H9 (cell line): ENCODE results near the gene GALNT16. TPM values are rescaled to one million over a fixed set of nuclear protein-coding genes. Genes with fewer than 3 reads are reported as not detected.

Experiments
- DNase-seq: peaks from one replicate; pipeline ENCODE4 v3.0.0-alpha.2; 2017
- H2AFZ ChIP-seq: one replicate; pipeline ENCODE4 v1.6.1; 2013; ENCODE audit warnings: mild to moderate bottlenecking, low read length, control low read depth, moderate library complexity
- H2AK5ac ChIP-seq: 2 replicates; pipeline ENCODE4 v1.6.1; 2013; ENCODE audit warnings: low read length, control low read depth, mixed read lengths; ENCODE audit not compliant: insufficient read length
- H2BK120ac ChIP-seq: one replicate; pipeline ENCODE4 v1.6.1; 2013; ENCODE audit warnings: low read depth, mild to moderate bottlenecking, low read length, control low read depth, inconsistent platforms; ENCODE audit not compliant: poor library complexity, severe bottlenecking
- H2BK12ac ChIP-seq: 2 replicates; pipeline ENCODE4 v1.6.1; 2013; ENCODE audit warnings: low read length, control low read depth, mixed read lengths, low read depth; ENCODE audit not compliant: insufficient read length
- H2BK15ac ChIP-seq: 2 replicates; pipeline ENCODE4 v1.6.1; 2013; ENCODE audit warnings: low read depth, low read length, control low read depth
- H2BK20ac ChIP-seq: one replicate; pipeline ENCODE4 v1.6.1; 2013; ENCODE audit warnings: low read depth, mild to moderate bottlenecking, low read length, control low read depth, inconsistent platforms; ENCODE audit not compliant: poor library complexity, severe bottlenecking
- H2BK5ac ChIP-seq: 2 replicates; pipeline ENCODE4 v1.6.1; 2013; ENCODE audit warnings: low read length, control low read depth, mixed read lengths; ENCODE audit not compliant: insufficient read length
- H3K14ac ChIP-seq: 2 replicates; pipeline ENCODE4 v1.6.1; 2013; ENCODE audit warnings: low read length, control low read depth; ENCODE audit not compliant: insufficient read depth
- H3K18ac ChIP-seq: 2 replicates; pipeline ENCODE4 v1.6.1; 2013; ENCODE audit warnings: low read depth, mild to moderate bottlenecking, mixed read lengths, low read length, control low read depth; ENCODE audit not compliant: insufficient read length
- H3K23ac ChIP-seq: 2 replicates; pipeline ENCODE4 v1.6.1; 2013; ENCODE audit warnings: low read length, control low read depth, mixed read lengths, low read depth; ENCODE audit not compliant: insufficient read length
- H3K23me2 ChIP-seq: 2 replicates; pipeline ENCODE4 v1.6.1; 2013; ENCODE audit warnings: low read depth, mild to moderate bottlenecking, mixed read lengths, low read length, control low read depth; ENCODE audit not compliant: insufficient read length, poor library complexity, severe bottlenecking
- H3K27ac ChIP-seq: 2 replicates; pipeline ENCODE4 v1.5.1; 2013; ENCODE audit warnings: low read length, control low read depth, mixed read lengths, low read depth; ENCODE audit not compliant: insufficient read length
- H3K27me3 ChIP-seq: 2 replicates; pipeline ENCODE4 v1.6.1; 2013; ENCODE audit warnings: low read length, control low read depth, inconsistent platforms; ENCODE audit not compliant: insufficient read depth
- H3K4ac ChIP-seq: 2 replicates; pipeline ENCODE4 v1.6.1; 2013; ENCODE audit warnings: low read depth, mild to moderate bottlenecking, control low read depth, inconsistent platforms, low read length, moderate library complexity
- H3K4me1 ChIP-seq: 2 replicates; pipeline ENCODE4 v1.6.1; 2013; ENCODE audit warnings: low read length, control low read depth, inconsistent platforms; ENCODE audit not compliant: insufficient read depth
- H3K4me2 ChIP-seq: 2 replicates; pipeline ENCODE4 v1.6.1; 2013; ENCODE audit warnings: low read length, control low read depth, mixed read lengths; ENCODE audit not compliant: insufficient read length, insufficient read depth
- H3K56ac ChIP-seq: 2 replicates; pipeline ENCODE4 v1.6.1; 2013; ENCODE audit warnings: low read depth, mild to moderate bottlenecking, mixed read lengths, low read length, control low read depth; ENCODE audit not compliant: insufficient read length
- H3K79me1 ChIP-seq: 2 replicates; pipeline ENCODE4 v1.6.1; 2013; ENCODE audit warnings: low read depth, mild to moderate bottlenecking, moderate library complexity, low read length, control low read depth, inconsistent platforms; ENCODE audit not compliant: insufficient read depth, poor library complexity, severe bottlenecking
- H3K79me2 ChIP-seq: 2 replicates; pipeline ENCODE4 v1.6.1; 2013; ENCODE audit warnings: low read length, control low read depth, inconsistent platforms; ENCODE audit not compliant: insufficient read depth
- H3K9ac ChIP-seq: 2 replicates; pipeline ENCODE4 v1.6.1; 2013; ENCODE audit warnings: low read length, control low read depth, mixed read lengths; ENCODE audit not compliant: insufficient read length; ENCODE audit errors: extremely low read depth
- H3K9me3 ChIP-seq: one replicate; pipeline ENCODE4 v1.6.1; 2013; ENCODE audit warnings: low read depth, low read length, inconsistent platforms; ENCODE audit not compliant: control insufficient read depth
- H3T11ph ChIP-seq: one replicate; pipeline ENCODE4 v1.6.1; 2013; ENCODE audit warnings: mild to moderate bottlenecking, low read length, control low read depth, inconsistent platforms
- H4K20me1 ChIP-seq: one replicate; pipeline ENCODE4 v1.6.1; 2013; ENCODE audit not compliant: control insufficient read depth, insufficient read length, insufficient read depth
- H4K5ac ChIP-seq: 2 replicates; pipeline ENCODE4 v1.6.1; 2013; ENCODE audit warnings: low read depth, mild to moderate bottlenecking, mixed read lengths, low read length, control low read depth; ENCODE audit not compliant: insufficient read length
- H4K8ac ChIP-seq: replicated peaks from 2 replicates; pipeline ENCODE4 v1.6.1; 2013; ENCODE audit warnings: low read length, control low read depth, mixed read lengths, low read depth; ENCODE audit not compliant: insufficient read length
- H4K91ac ChIP-seq: 2 replicates; pipeline ENCODE4 v1.6.1; 2013; ENCODE audit warnings: low read depth, mild to moderate bottlenecking, moderate library complexity, mixed read lengths, low read length, control low read depth; ENCODE audit not compliant: insufficient read length
- H3K27ac Mint-ChIP-seq, 3 experiments: 2 replicates in 2 of 3; 3 replicates in 1 of 3; pipeline ENCODE4 v1.8.0; 2020 to 2021; ENCODE audit warnings: mixed read lengths in 3 of 3, mild to moderate bottlenecking in 1 of 3, moderate library complexity in 1 of 3
- H3K27me3 Mint-ChIP-seq: 2 replicates; pipeline ENCODE4 v1.8.0; 2021; ENCODE audit warnings: low read depth, mild to moderate bottlenecking, moderate library complexity, mixed read lengths
- H3K36me3 Mint-ChIP-seq, 3 experiments: 2 replicates in 2 of 3; 3 replicates in 1 of 3; pipeline ENCODE4 v1.8.0; 2020 to 2021; ENCODE audit warnings: low read depth in 3 of 3, mixed read lengths in 3 of 3; ENCODE audit not compliant: insufficient read depth in 1 of 3
- H3K4me1 Mint-ChIP-seq, 2 experiments: 2 replicates each; pipeline ENCODE4 v1.8.0; 2020; ENCODE audit warnings: mixed read lengths in 2 of 2
- H3K4me3 Mint-ChIP-seq, 2 experiments: 2 replicates in 1 of 2; 3 replicates in 1 of 2; pipeline ENCODE4 v1.8.0; 2020 to 2021; ENCODE audit warnings: mild to moderate bottlenecking in 2 of 2, mixed read lengths in 2 of 2, moderate library complexity in 1 of 2
- H3K9me3 Mint-ChIP-seq, 2 experiments: 2 replicates in 1 of 2; 3 replicates in 1 of 2; pipeline ENCODE4 v1.8.0; 2020; ENCODE audit warnings: mild to moderate bottlenecking in 2 of 2, mixed read lengths in 2 of 2, moderate library complexity in 1 of 2
- CTCF ChIP-seq: fragments of 200-600 bp; sonication (generic); conservative IDR thresholded peaks from 3 replicates; pipeline ENCODE4 v1.8.0; 2021; ENCODE audit warnings: antibody characterized with exemption, mild to moderate bottlenecking
- WGBS: extraction: QIAGEN DNeasy Blood & Tissue Kit; methylation state at CpG from one replicate; pipeline ENCODE4 v1.1.7; 2013; ENCODE audit warnings: missing lambda C conversion rate, low lambda C conversion rate, mixed read lengths; ENCODE audit not compliant: insufficient read length; ENCODE audit errors: extremely low coverage; 5-methylcytosine and 5-hydroxymethylcytosine counted together
- total RNA-seq: library from RNA; stranded (reverse); gene quantifications from 2 replicates; pipeline ENCODE4 v1.2.1, GENCODE V29; 2021

The GALNT16 gene
- total RNA-seq, 1 experiment from 2014 or later, result 2.3 TPM

DNA sequence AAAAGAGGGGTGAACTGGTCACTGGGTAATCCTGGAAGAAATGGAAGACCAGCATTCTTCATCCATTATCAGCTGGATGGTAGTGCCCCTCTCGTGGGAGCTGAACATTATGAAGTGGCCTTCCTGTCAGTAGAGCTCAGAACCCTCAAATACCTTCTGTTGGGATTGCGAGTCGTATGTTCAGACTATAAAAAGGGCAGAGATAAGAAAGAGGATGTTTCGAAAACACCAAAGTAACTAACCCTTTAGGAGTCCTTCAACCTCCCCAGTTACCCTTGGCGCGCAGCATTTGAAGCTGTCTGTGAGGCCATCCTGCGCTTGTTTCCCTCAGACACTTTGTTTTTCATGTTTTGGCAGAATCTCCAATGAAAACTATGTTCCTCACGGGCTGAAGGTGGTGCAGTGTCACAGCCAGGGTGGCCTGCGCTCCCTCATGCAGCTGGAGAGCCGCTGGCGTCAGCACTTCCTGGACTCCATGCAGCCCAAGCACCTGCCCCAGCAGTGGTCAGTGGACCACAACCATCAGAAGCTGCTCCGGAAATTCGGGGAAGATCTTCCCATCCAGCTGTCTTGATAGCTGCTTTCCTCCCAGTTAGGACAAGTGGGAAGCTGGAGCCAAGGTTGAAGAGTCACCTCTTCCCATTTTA is 19.3 kb upstream of the GALNT16 start:
- Histone ChIP-seq H3K27me3 (no peaks in the 10 kb centered on the region), H3K4ac (no peak overlapping the region), H2AFZ (no peak overlapping the region), H2BK120ac (no peak overlapping the region), H4K20me1 (no peaks in the 10 kb centered on the region), H3K27ac (no peak overlapping the region), H3K56ac (no peak overlapping the region), H2BK20ac (no peak overlapping the region), H2BK15ac (no peak overlapping the region), H4K91ac (no peak overlapping the region), H3K4me1 (no peaks in the 10 kb centered on the region), H3K18ac (no peak overlapping the region), H3K14ac (no peak overlapping the region), H3T11ph (no peak overlapping the region), H2AK5ac (no peak overlapping the region), H3K79me1 (no peaks in the 10 kb centered on the region), H2BK5ac (no peak overlapping the region), H4K5ac (no peak overlapping the region), H3K79me2 (0 out of 2 replicates have a peak, but pooled peaks cover 2% of the 10 kb centered on the region), H3K23me2 (no peaks in the 10 kb centered on the region), H3K9ac (no peak overlapping the region), H4K8ac (no peak overlapping the region), H3K4me2 (no peak overlapping the region), H3K9me3 (no peaks in the 10 kb centered on the region), H2BK12ac (no peak overlapping the region), H3K23ac (no peak overlapping the region)
- H3K36me3 Mint-ChIP-seq, result peaks cover 11 to 50% (median 35%) of the 10 kb centered on the region in 3 experiments; a peak in 6 of 7 replicates
- no peak overlapping the region for H3K27ac Mint-ChIP-seq
- peaks cover 5 to 7% of the 10 kb centered on the region in 2 experiments; a peak in 3 of 4 replicates for H3K4me1 Mint-ChIP-seq
- TF ChIP-seq CTCF, result no peak
- no peak overlapping the region for H3K4me3 Mint-ChIP-seq
- no peaks in the 10 kb centered on the region; the same call in 1 of the 2 replicates for H3K27me3 Mint-ChIP-seq
- WGBS, result no CpG with 5 or more reads among the region's 13 CpGs
- no peak for DNase-seq
- H3K9me3 Mint-ChIP-seq, result no peaks in the 10 kb centered on the region
